Lung (tissue), 12 donors: ENCODE data around the gene PSME2. TPM values are rescaled to one million over a fixed set of nuclear protein-coding genes. Genes with fewer than 3 reads are reported as not detected.

Experiments
- ATAC-seq: fragments of 200-7000 bp; cut with Tn5 transposase; one replicate; pipeline ENCODE4 v1.9.1; 2020; ENCODE audit warnings: moderate number of reproducible peaks; ENCODE audit not compliant: insufficient read depth, low FRiP score
- DNase-seq, 3 donors: peaks; one replicate each; pipeline ENCODE4 v3.0.0-alpha.2; 2013 to 2017
- H3K27ac ChIP-seq, 2 donors: one replicate each; pipeline ENCODE4 v1.5.1; 2013; ENCODE audit warnings: mild to moderate bottlenecking in 2 of 2, moderate library complexity in 2 of 2, control low read depth in 1 of 2, inconsistent platforms in 1 of 2, low read depth in 1 of 2, low read length in 1 of 2
- H3K27me3 ChIP-seq, 3 donors: one replicate each; pipeline ENCODE4 v1.5.1; 2013; ENCODE audit warnings: low read length in 2 of 3; ENCODE audit not compliant: control insufficient read depth in 3 of 3, insufficient read depth in 3 of 3
- H3K36me3 ChIP-seq, 4 donors: one replicate each; pipeline ENCODE4 v1.5.1; 2013; ENCODE audit warnings: low read length in 4 of 4, mild to moderate bottlenecking in 1 of 4, moderate library complexity in 1 of 4; ENCODE audit not compliant: control insufficient read depth in 4 of 4, insufficient read depth in 4 of 4
- H3K4me1 ChIP-seq, 5 donors: one replicate each; pipeline ENCODE4 v1.5.1; 2013; ENCODE audit warnings: low read length in 5 of 5, mild to moderate bottlenecking in 2 of 5, moderate library complexity in 1 of 5; ENCODE audit not compliant: control insufficient read depth in 5 of 5, insufficient read depth in 5 of 5
- H3K4me3 ChIP-seq: one replicate; pipeline ENCODE4 v1.5.1; 2013; ENCODE audit warnings: mild to moderate bottlenecking, control low read depth, moderate library complexity
- H3K9ac ChIP-seq, 2 donors: one replicate each; pipeline ENCODE4 v1.5.1; 2013; ENCODE audit warnings: low read length in 2 of 2, control low read depth in 1 of 2; ENCODE audit not compliant: insufficient read depth in 1 of 2
- H3K9me3 ChIP-seq, 4 donors: one replicate each; pipeline ENCODE4 v1.5.1; 2013; ENCODE audit warnings: low read length in 3 of 4, mild to moderate bottlenecking in 1 of 4, moderate library complexity in 1 of 4; ENCODE audit not compliant: control insufficient read depth in 4 of 4, insufficient read depth in 3 of 4
- CTCF ChIP-seq: IDR thresholded peaks from 2 replicates; pipeline ENCODE4 v1.5.1; 2012; ENCODE audit warnings: mild to moderate bottlenecking; ENCODE audit errors: control extremely low read depth, extremely low read depth
- WGBS, 2 donors: extraction: QIAGEN DNeasy Blood & Tissue Kit; methylation state at CpG; one replicate each; pipeline ENCODE4 v1.1.7; 2013; 5-methylcytosine and 5-hydroxymethylcytosine counted together
- polyA plus RNA-seq, 2 donors: library from polyadenylated mRNA; stranded (reverse); fragments of 200-250 nt; gene quantifications; one replicate each; pipeline ENCODE4 v1.2.1, GENCODE V29; 2013
- total RNA-seq, 2 donors: library from RNA; depleted of rRNA in 1 of 2; stranded (reverse); fragments of >200 nt in 1 of 2; gene quantifications; one replicate each; pipeline ENCODE4 v1.2.1, GENCODE V29; 2014 to 2021
- donor health status: control.
- donor health status: control.
- donor health status: Bipolar disorder and iron deficiency.
- donor health status: healthy.
- donor health status: DM: yes; HTN: yes; CAD: no.

Gene PSME2
- total and polyA plus RNA-seq, 4 donors = 89.1 to 328 (median 230) TPM

GRCh38 chr14:24179294-24179960, 33.0 kb upstream of the PSME2 start:
- H3K9me3 ChIP-seq = no peaks in the 10 kb centered on the region
- DNase-seq = no peak
- no peak for TF ChIP-seq CTCF
- no peak overlapping the region for H3K9ac ChIP-seq
- no peak overlapping the region for H3K4me3 ChIP-seq
- no peaks in the 10 kb centered on the region for H3K27me3 ChIP-seq
- WGBS, 2 donors = 88 to 89% methylated on average over 14 of the region's 14 CpGs
- no peak for ATAC-seq
- H3K27ac ChIP-seq = no peak overlapping the region
- H3K4me1 ChIP-seq = no peaks in the 10 kb centered on the region
- H3K36me3 ChIP-seq = peaks cover 5 to 77% (median 13%) of the 10 kb centered on the region in 4 donors

- DNase-seq (no peak), ATAC-seq (no peak)
- H3K4me3 ChIP-seq = no peak overlapping the region
- 93% methylated on average over 12 of the region's 12 CpGs for WGBS, 2 donors
- no peak overlapping the region for H3K27ac ChIP-seq
- H3K4me1 ChIP-seq = no peaks in the 10 kb centered on the region
- H3K36me3 ChIP-seq = peaks cover 5 to 71% (median 9%) of the 10 kb centered on the region in 4 donors
- no peak overlapping the region for H3K9ac ChIP-seq
- no peaks in the 10 kb centered on the region for H3K9me3 ChIP-seq
- no peaks in the 10 kb centered on the region for H3K27me3 ChIP-seq
- no peak for TF ChIP-seq CTCF
Measured at GRCh38 chr14:24178399-24179178, 32.2 kb upstream of the PSME2 start.

GRCh38 chr14:24177891-24178290, 31.5 kb upstream of the PSME2 start:
- H3K4me3 ChIP-seq = no peak overlapping the region
- H3K4me1 ChIP-seq = peaks cover 0 to 2% (median 0%) of the 10 kb centered on the region in 5 donors
- H3K9me3 ChIP-seq = no peaks in the 10 kb centered on the region
- H3K27ac ChIP-seq = no peak overlapping the region
- H3K27me3 ChIP-seq = no peaks in the 10 kb centered on the region
- peaks cover 2 to 71% (median 7%) of the 10 kb centered on the region in 4 donors for H3K36me3 ChIP-seq
- 94 to 98% methylated on average over 14 of the region's 14 CpGs for WGBS, 2 donors
- ATAC-seq (no peak), DNase-seq (no peak)
- TF ChIP-seq CTCF = no peak
- no peak overlapping the region for H3K9ac ChIP-seq
